Activated CD4-positive, alpha-beta memory T cell treated with anti-CD3 and anti-CD28 coated beads for 36 hours (primary cell): ENCODE data around the gene TMEM183A. TPM values are rescaled to one million over a fixed set of nuclear protein-coding genes. Genes with fewer than 3 reads are reported as not detected.
"Not testable (repeated sequence)": the region's sequence is repeated elsewhere in the genome, so short reads cannot be mapped to it uniquely, and the experiment has no call there.

Experiments used
- CTCF ChIA-PET: fragments of 350-600 bp; sonication (Branson Sonifier 250); formaldehyde crosslinking; loops from one replicate; lab custom pipeline; 2021; ENCODE audit warnings: antibody characterized with exemption, inconsistent platforms; lab: Charles Lee
- POLR2A ChIA-PET: fragments of 350-600 bp; sonication (Branson Sonifier 250); formaldehyde crosslinking; loops from one replicate; lab custom pipeline; 2021; ENCODE audit warnings: antibody characterized with exemption; lab: Charles Lee
- DNase-seq: peaks from one replicate; pipeline ENCODE4 v3.0.0-alpha.2; 2020
- H3K27ac Mint-ChIP-seq: one replicate; pipeline ENCODE4 v1.8.0; 2021; ENCODE audit warnings: mixed read lengths
- H3K27me3 Mint-ChIP-seq: one replicate; pipeline ENCODE4 v1.8.0; 2021; ENCODE audit warnings: mixed read lengths
- H3K36me3 Mint-ChIP-seq: one replicate; pipeline ENCODE4 v1.8.0; 2021; ENCODE audit warnings: mixed read lengths
- H3K4me1 Mint-ChIP-seq: one replicate; pipeline ENCODE4 v1.8.0; 2021; ENCODE audit warnings: low read depth, mixed read lengths
- H3K4me3 Mint-ChIP-seq: one replicate; pipeline ENCODE4 v1.8.0; 2021; ENCODE audit warnings: mild to moderate bottlenecking, mixed read lengths
- H3K9me3 Mint-ChIP-seq: one replicate; pipeline ENCODE4 v1.8.0; 2021; ENCODE audit warnings: mixed read lengths
- intact Hi-C: fragments of 100-400 bp; cut with micrococcal nuclease; formaldehyde crosslinking; loops from one replicate; pipeline ENCODE4 v1.15.1; 2023
- total RNA-seq, 2 experiments: library from RNA; stranded (reverse); gene quantifications; one replicate each; pipeline ENCODE4 v1.2.3, GENCODE V29; 2021

TMEM183A gene
- total RNA-seq, 2 experiments from 2014 or later = 68.1 to 76.5 TPM

DNA sequence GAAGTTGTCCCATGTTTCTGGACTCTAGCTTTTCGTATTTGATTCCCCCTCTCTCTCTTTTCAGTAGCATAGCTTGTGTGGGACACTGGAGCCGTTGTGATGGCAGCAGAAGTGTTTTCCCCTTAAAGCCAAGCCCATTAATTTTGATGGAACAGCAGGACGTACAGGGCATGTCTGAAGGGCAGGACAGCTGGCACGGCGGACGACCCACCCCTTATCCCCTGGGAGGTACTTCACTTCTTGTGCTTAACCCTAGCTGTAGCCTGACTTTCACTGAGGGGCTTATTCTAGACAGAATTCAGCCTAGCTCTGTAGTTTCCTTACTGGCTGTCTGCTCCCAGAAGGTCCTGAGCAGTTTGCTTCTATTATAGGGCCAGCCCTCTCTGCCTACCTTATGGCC lies 10.5 kb downstream of the TMEM183A start:
- Mint-ChIP-seq H3K27ac (no peak overlapping the region), H3K27me3 (no peaks in the 10 kb centered on the region), H3K4me3 (no peak overlapping the region), H3K36me3 (peaks cover 48% of the 10 kb centered on the region), H3K9me3 (no peaks in the 10 kb centered on the region), H3K4me1 (peaks cover 6% of the 10 kb centered on the region)
- intact Hi-C loops = no loop called here
- ChIA-PET CTCF (interaction anchor here (1.4 kb wide), 1 partner anchor 22 kb away, joined by 4 read pairs; no protein-coding TSS in a partner anchor), POLR2A (no interaction called here)
- no peak for DNase-seq

- POLR2A ChIA-PET, intact Hi-C loops: not testable (repeated sequence)
These were observed 15.7 kb downstream of the TMEM183A start for GRCh38 chr1:203022855-203023254.

GRCh38 chr1:203025686-203026030 lies 18.5 kb downstream of the TMEM183A start:
- intact Hi-C loops = loop anchor here (1.0 kb wide), 2 partner anchors 18 to 58 kb away; partner anchors contain the start of genes CYB5R1 and TMEM183A
- peaks cover 22% of the 10 kb centered on the region for H3K36me3 Mint-ChIP-seq

More at GRCh38 chr1:203022855-203023254, 15.7 kb downstream of the TMEM183A start:
- H3K27me3 Mint-ChIP-seq, H3K9me3 Mint-ChIP-seq, DNase-seq, H3K4me3 Mint-ChIP-seq, H3K27ac Mint-ChIP-seq: not testable (repeated sequence)
- CTCF ChIA-PET = interaction anchor here (1.1 to 1.2 kb wide), 2 partner anchors 151 to 244 kb away, joined by 3 to 4 read pairs; no protein-coding TSS in a partner anchor
- H3K36me3 Mint-ChIP-seq = peaks cover 38% of the 10 kb centered on the region
- H3K4me1 Mint-ChIP-seq = peaks cover 13% of the 10 kb centered on the region

DNA sequence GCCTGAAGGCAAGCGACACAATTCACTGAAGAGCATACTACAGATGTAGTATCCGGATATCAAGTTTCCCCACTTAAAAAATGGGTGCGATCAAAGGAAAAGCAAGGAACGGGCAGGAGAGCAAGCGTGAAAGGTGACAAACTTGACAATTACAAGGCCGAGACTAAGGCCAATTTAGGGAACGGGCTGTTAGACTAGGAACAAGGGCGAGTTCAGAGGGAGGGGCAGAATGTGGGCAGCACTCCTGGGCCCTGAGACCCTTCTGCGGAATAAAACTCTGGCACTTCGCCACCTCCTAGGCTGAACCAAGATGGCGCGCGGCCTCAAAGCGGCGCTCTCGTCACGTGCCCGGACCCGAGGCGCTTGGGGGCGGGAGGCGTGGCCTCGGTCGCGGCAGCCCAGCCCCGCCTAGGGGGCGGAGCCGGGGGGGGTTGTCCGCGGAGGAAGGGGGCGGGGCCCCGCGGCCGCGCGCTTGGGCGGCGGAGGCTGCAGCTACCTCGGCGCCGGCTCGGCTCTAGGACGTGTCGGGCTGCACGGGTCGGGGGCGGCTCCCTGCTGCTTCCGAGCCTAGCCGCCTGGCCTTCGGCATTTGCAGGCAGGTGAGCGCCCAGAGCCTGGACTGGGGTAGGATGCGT lies 19.0 kb downstream of the TMEM183A start, which contains the start of gene PPFIA4:
PPFIA4 (plus strand) TSS at position 461 of the 635 bp plus-strand sequence. CDS start 12,518 bp downstream, outside the sequence.
- H3K9me3 Mint-ChIP-seq = no peaks in the 10 kb centered on the region
- peaks cover 13% of the 10 kb centered on the region for H3K4me1 Mint-ChIP-seq
- H3K27me3 Mint-ChIP-seq = peaks cover 5% of the 10 kb centered on the region
- ChIA-PET CTCF (interaction anchor here (0.6 to 2.8 kb wide), 5 partner anchors 10 to 478 kb away, joined by 3 to 9 read pairs (median 5); no protein-coding TSS in a partner anchor), POLR2A (interaction anchor here (3.1 kb wide), 1 partner anchor 19 kb away, joined by 12 read pairs; the partner anchor contains the start of gene TMEM183A)
- peak within 1 kb of the TSS; percentile 9 for H3K27ac Mint-ChIP-seq
- DNase-seq = peak; percentile 92
- intact Hi-C loops = loop anchor here (1.0 kb wide), 2 partner anchors 19 to 59 kb away; partner anchors contain the start of genes CYB5R1 and TMEM183A
- H3K36me3 Mint-ChIP-seq = peaks cover 19% of the 10 kb centered on the region
- peak within 1 kb of the TSS; percentile 66 for H3K4me3 Mint-ChIP-seq

More at GRCh38 chr1:203025686-203026030, 18.5 kb downstream of the TMEM183A start:
- POLR2A ChIA-PET = interaction anchor here (3.1 kb wide), 1 partner anchor 18 kb away, joined by 12 read pairs; the partner anchor contains the start of gene TMEM183A
- Mint-ChIP-seq H3K27ac (peak overlapping the region; percentile 9), H3K27me3 (peaks cover 5% of the 10 kb centered on the region), H3K4me3 (peak overlapping the region; percentile 6), H3K4me1 (peaks cover 13% of the 10 kb centered on the region), H3K9me3 (no peaks in the 10 kb centered on the region)
- CTCF ChIA-PET = interaction anchor here (1.2 to 2.8 kb wide), 4 partner anchors 10 to 244 kb away, joined by 3 to 9 read pairs (median 6); no protein-coding TSS in a partner anchor
- DNase-seq = no peak

GRCh38 chr1:203026666-203027663 lies 19.8 kb downstream of the TMEM183A start:
- Mint-ChIP-seq H3K9me3 (no peaks in the 10 kb centered on the region), H3K4me3 (peak overlapping the region; percentile 66), H3K36me3 (peaks cover 14% of the 10 kb centered on the region), H3K27me3 (peaks cover 5% of the 10 kb centered on the region), H3K27ac (no peak overlapping the region), H3K4me1 (peaks cover 13% of the 10 kb centered on the region)
- CTCF ChIA-PET = interaction anchor here (0.6 to 4.4 kb wide), 8 partner anchors 9 to 477 kb away, joined by 3 to 38 read pairs (median 4); no protein-coding TSS in a partner anchor
- POLR2A ChIA-PET = interaction anchor here (3.1 kb wide), 1 partner anchor 20 kb away, joined by 12 read pairs; the partner anchor contains the start of gene TMEM183A
- intact Hi-C loops = loop anchor here (1.0 kb wide), 2 partner anchors 20 to 60 kb away; partner anchors contain the start of genes CYB5R1 and TMEM183A
- no peak for DNase-seq

DNA sequence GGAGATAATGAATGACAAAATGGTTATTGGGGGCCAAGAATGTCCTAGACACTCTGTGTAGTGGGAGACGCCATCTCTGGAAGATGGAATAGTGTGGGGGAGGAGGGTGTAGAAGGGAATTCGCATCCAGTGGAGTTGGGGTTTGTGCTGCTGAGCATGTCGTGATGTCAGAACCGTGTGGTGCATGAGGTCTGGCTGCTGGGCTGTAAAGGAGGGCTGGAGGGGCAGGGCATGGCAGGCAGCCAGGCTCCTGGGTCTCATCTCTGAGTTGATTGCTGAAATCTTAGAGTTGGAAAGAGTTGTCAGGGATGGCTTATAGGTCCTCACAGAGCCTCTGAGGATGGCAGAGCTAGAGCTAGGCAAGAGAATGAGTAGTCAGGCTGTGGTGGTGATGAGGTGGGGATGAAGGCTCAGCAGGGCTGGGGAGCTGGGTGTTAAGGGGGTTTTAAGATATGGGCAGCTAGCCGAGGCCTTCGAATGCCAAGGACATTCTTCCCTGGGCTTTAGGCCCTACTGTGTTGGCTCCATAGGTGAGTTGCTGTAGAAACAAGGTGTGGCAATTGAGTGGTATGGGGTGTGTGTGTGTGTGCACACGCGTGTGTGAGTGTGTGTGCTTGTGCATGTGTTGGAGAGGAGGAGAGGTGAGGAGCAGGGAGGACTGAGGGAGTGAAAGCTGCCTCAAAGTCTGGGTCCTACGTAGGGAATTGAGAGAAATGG lies 21.1 kb downstream of the TMEM183A start:
- H3K27ac Mint-ChIP-seq = no peak overlapping the region
- peaks cover 5% of the 10 kb centered on the region for H3K27me3 Mint-ChIP-seq
- intact Hi-C loops = no loop called here
- CTCF ChIA-PET = interaction anchor here (0.7 to 4.4 kb wide), 7 partner anchors 8 to 256 kb away, joined by 3 to 38 read pairs (median 3); no protein-coding TSS in a partner anchor
- H3K36me3 Mint-ChIP-seq = peaks cover 10% of the 10 kb centered on the region
- DNase-seq = no peak
- H3K4me3 Mint-ChIP-seq = no peak overlapping the region
- POLR2A ChIA-PET = no interaction called here
- H3K4me1 Mint-ChIP-seq = peaks cover 13% of the 10 kb centered on the region
- no peaks in the 10 kb centered on the region for H3K9me3 Mint-ChIP-seq

- no peak overlapping the region for H3K4me3 Mint-ChIP-seq
- no peak overlapping the region for H3K27ac Mint-ChIP-seq
- intact Hi-C loops = no loop called here
- H3K36me3 Mint-ChIP-seq = peaks cover 10% of the 10 kb centered on the region
- DNase-seq = no peak
- peaks cover 5% of the 10 kb centered on the region for H3K27me3 Mint-ChIP-seq
- no peaks in the 10 kb centered on the region for H3K9me3 Mint-ChIP-seq
- CTCF ChIA-PET = interaction anchor here (0.7 to 4.4 kb wide), 5 partner anchors 11 to 255 kb away, joined by 3 to 38 read pairs (median 4); no protein-coding TSS in a partner anchor
- peaks cover 13% of the 10 kb centered on the region for H3K4me1 Mint-ChIP-seq
- POLR2A ChIA-PET = no interaction called here
These were observed 21.8 kb downstream of the TMEM183A start for GRCh38 chr1:203028784-203029553.

DNA sequence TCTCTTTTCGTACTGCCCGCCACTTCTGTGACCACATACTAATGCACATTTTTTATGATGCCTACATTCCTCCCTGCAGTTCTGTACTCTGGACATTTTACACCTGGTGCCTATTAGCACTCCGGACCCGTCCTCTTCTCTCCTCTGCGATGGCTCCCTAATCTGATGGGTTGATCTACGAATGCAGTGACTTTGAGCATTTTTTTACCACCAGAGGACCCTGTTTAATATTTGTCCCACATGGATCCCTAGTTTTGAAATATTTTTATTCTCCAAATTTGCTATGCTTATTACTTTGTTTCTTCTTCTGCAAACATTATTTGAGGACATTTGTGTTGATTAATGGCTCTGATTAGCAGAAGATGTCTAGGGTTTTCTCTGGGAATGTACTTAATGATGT lies 24.3 kb downstream of the TMEM183A start:
- intact Hi-C loops = loop anchor here (10.0 kb wide), 1 partner anchor 303 kb away; no protein-coding TSS in a partner anchor
- Mint-ChIP-seq H3K4me1 (peaks cover 7% of the 10 kb centered on the region), H3K36me3 (no peaks in the 10 kb centered on the region), H3K27me3 (peaks cover 5% of the 10 kb centered on the region), H3K27ac (no peak overlapping the region), H3K4me3 (no peak overlapping the region), H3K9me3 (no peaks in the 10 kb centered on the region)
- no peak for DNase-seq
- ChIA-PET POLR2A (no interaction called here), CTCF (interaction anchor here (1.7 to 4.4 kb wide), 2 partner anchors 8 to 185 kb away, joined by 4 to 38 read pairs; no protein-coding TSS in a partner anchor)

DNA sequence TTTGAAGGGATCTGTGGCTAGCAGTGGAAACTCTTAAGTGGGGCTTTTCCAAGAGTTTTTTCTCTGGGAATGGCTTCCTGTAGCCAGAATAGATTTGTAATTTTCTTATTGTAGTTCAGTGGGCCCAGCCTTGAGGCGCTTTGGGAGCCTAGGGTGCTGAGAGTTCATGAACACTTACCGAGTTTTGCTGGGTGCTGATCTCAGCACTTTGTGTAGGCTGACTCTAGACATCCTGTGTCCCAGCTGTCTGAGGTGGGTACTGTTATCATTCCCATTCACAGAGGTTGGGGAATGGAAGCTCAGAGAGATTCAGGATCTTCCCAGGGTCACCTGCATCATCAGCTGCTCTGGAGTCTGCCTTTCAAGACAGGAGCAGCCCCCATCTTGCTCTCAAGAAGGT lies 26.1 kb downstream of the TMEM183A start:
- Mint-ChIP-seq H3K4me3 (no peak overlapping the region), H3K4me1 (no peaks in the 10 kb centered on the region), H3K9me3 (no peaks in the 10 kb centered on the region), H3K36me3 (no peaks in the 10 kb centered on the region), H3K27ac (no peak overlapping the region), H3K27me3 (peaks cover 3% of the 10 kb centered on the region)
- POLR2A ChIA-PET = no interaction called here
- CTCF ChIA-PET = interaction anchor here (1.7 kb wide), 1 partner anchor 183 kb away, joined by 4 read pairs; no protein-coding TSS in a partner anchor
- intact Hi-C loops = loop anchor here (10.0 kb wide), 1 partner anchor 302 kb away; no protein-coding TSS in a partner anchor
- no peak for DNase-seq

DNA sequence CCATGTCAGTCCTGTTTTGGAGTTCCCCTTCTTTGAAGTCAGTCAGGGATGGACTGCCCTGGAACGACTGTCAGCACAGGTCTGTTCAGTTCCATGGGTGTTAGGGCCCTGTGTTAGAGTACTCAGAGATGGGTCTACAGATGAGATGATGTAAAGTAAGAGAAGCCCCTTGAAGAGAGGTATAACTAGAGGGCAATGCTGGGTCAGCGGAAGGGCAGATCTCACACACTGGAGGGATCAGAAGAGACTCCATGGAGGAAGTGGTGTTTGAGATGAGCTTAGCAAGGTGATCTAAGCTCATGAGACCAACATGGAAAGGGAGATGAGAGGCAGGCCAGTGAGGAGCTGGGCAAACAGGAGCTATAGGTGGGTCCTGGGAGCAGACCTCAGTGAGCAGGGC lies 26.7 kb downstream of the TMEM183A start:
- POLR2A ChIA-PET = no interaction called here

More for the DNA sequence above, 26.7 kb downstream of the TMEM183A start:
- no peaks in the 10 kb centered on the region for H3K4me1 Mint-ChIP-seq
- intact Hi-C loops = loop anchor here (10.0 kb wide), 1 partner anchor 301 kb away; no protein-coding TSS in a partner anchor
- H3K27me3 Mint-ChIP-seq = peaks cover 3% of the 10 kb centered on the region
- H3K36me3 Mint-ChIP-seq = no peaks in the 10 kb centered on the region
- no peak overlapping the region for H3K4me3 Mint-ChIP-seq
- H3K9me3 Mint-ChIP-seq = no peaks in the 10 kb centered on the region
- DNase-seq = no peak
- H3K27ac Mint-ChIP-seq = no peak overlapping the region
- CTCF ChIA-PET = interaction anchor here (2.4 to 10.6 kb wide), 3 partner anchors 138 to 234 kb away, joined by 8 to 248 read pairs (median 10); no protein-coding TSS in a partner anchor
